ENCODE results near the gene BTBD7.

The BTBD7 gene

DNA sequence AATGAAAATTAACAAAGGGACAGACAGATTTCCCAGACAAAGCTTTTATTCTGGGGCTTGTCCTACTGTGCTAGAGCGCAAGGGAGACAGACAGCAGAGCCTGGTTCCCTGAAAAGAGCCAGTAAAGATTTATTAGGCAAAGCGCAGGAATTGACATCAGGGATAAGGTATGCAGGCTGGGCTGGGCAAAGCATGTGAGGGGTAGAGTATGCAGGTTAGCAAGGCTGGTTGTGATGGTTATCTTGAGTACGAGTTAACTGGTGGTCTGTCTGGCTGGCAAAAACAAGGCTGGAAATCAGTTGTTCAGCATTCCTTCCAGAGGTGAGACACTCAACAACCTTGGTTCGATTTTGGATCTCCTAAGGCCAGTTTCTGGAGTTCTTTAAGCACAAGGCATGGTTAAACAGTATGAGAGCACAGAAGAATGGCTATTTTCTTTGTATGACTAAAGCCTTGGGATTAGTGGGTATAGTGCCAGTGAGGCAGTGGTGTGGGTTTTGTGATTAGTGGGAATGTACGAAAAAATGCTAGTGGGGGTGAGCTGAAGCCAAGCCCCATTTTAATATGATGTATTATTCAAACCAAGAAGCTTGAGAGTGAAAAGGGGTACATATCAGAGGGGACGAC is 30.9 kb downstream of the BTBD7 start:
- no peak for DNase-seq

DNA sequence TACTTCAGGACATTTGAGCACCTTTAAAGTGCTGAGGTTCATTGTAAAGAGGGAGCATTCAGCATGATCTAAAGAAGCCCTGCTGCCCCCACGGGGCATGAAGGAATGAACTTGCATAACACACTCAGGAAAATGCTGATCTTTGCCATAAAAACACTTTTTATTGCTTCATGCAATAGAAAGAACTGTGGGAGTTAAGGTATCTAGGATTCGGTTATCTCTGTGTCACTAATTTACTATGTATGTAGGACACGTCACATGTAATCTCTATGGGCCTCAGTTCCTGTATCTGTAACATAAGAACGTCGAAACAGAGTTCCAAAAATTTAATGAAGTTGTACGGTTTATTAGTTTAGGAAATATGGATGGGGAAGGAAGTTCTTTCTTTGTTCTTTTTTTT is 33.0 kb downstream of the BTBD7 start:
- DNase-seq = no peak

DNA sequence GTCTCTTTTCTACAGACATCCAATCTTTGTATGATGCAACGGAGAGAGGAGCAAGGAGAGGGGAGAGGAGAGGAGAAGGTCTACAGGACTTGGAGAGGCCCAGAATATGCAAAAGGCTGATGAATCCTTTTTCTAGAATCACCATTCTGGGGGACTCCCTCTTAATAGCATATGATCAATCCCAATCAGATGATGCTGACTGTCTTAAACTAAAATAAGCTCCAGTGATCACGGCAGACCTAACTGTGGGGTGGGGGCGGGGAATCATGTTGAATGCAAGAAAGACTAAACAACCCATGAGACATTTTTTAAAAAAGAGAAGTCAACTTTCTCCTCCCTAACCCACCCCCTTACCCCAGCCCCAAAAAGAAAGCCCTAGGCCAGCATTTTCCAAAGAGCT is 33.4 kb downstream of the BTBD7 start:
- no peak for DNase-seq

- DNase-seq = no peak
Measured at GRCh38 chr14:93295541-93296220, 37.2 kb downstream of the BTBD7 start.

DNA sequence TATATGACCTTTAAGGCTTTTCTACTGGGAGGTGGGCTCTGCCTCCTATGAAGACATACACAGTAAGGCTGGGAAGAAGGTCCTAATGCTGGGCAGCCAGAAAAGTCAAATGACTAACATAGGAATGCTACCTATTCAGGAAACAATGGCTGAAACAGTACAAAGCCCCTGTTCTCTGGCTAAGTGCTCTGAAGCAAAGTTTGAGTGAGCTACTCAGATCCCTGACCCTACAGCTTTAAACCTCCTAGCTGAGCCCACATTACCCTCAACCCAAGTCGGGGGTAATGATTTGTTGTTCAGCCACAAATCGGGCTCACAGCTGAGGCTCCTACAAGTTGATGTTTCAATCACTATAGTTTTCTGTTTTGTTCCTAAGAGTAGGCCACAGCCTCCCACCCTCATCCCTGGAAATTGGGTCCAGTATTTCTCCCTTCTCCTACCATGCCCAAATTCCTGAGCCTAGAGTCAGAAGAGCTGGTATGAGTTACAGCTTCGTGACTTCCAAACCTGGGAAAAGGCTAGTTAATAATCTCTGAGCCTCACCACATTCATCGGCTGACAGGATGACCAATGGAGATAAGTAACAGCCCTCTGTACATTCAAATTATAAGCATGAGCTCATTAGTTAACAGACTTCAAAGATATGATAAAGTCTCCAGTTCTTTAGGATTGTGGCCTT is 46.5 kb downstream of the BTBD7 start:
- no peak for DNase-seq

- DNase-seq = no peak
Measured at GRCh38 chr14:93285044-93285443, 47.8 kb downstream of the BTBD7 start.

- DNase-seq = no peak
Measured at GRCh38 chr14:93281937-93282336, 50.9 kb downstream of the BTBD7 start.

DNA sequence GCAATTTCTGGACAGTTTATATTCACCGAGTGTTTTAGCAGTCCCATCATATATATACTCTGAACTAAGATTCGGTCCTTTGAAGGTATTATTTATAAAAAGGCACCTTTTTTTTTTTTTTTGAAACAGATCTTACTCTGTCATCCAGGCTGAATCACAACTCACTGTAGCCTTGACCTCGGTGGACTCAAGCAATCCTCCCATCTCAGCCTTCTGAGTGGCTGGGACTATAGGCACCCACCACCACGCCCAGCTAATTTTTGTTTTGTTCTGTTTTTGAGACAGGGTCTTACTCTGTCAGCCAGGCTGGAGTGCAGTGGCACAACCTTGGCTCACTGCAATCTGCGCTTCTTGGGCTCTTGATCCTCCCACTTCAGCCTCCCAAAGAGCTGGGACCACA is 52.1 kb downstream of the BTBD7 start:
- no peak for DNase-seq

- no peak for DNase-seq
Measured at GRCh38 chr14:93276031-93276716, 56.7 kb downstream of the BTBD7 start.

- no peak for DNase-seq
Measured at GRCh38 chr14:93274055-93274806, 58.6 kb downstream of the BTBD7 start.

GRCh38 chr14:93271111-93271510 is 61.7 kb downstream of the BTBD7 start:
- no peak for DNase-seq

DNA sequence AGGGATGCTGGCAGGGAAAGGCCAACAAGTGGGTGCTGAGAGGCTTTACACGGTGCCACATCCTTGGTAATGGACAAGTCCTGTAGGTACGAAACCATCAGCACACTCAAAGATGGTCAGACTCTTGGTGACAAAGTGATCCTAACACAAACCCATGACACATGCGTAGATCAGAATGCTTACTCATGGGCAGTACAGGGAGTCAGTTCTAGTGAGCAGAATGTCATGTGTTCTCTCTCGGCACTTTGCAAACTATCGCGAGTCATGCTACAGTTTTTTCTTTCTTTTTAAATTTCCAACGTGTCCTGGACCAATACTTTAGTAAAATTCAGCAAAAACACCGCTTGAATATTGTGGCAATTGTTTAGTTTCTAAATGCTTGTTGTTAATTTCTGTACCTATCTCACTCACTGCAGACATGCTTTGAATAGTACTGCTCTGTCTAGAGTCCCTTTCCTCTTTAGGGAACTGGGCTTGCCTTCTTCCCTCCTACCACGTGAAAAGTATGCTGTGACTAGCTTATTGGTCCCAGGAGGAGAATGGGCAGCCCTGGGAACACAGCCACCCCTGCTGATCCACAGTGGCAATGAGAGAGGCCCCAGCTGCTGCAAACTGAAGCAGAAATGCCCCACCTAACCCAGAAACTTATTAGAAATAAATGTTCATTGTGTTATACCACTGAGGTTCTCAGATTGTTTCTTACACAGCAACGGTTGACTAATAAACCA is 63.3 kb downstream of the BTBD7 start:
- DNase-seq = no peak

DNA sequence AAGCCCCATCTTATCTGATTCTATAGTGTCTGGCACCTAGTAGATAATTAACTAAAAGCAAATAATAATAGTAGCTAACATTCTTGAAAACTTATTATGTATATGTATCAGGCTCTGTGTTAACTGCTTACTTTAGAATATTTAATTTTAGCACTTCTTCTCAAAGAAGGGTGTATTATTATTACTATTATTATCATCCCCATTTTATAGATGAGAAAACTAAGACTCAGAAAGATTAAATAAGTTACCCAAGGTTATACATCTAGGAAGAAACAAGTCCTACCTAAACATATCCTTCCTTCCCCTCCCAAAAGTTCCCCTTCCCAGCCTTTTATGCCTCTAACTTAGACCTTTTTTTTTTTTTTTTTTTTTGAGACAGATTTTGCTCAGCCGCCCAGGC is 64.4 kb downstream of the BTBD7 start:
- no peak for DNase-seq

GRCh38 chr14:93267149-93267711 is 65.6 kb downstream of the BTBD7 start:
- DNase-seq = no peak

- no peak for DNase-seq
Measured at GRCh38 chr14:93266127-93266526, 66.7 kb downstream of the BTBD7 start.

GRCh38 chr14:93263416-93263815 is 69.4 kb downstream of the BTBD7 start:
- DNase-seq = no peak

GRCh38 chr14:93262446-93262845 is 70.4 kb downstream of the BTBD7 start:
- DNase-seq = no peak

DNA sequence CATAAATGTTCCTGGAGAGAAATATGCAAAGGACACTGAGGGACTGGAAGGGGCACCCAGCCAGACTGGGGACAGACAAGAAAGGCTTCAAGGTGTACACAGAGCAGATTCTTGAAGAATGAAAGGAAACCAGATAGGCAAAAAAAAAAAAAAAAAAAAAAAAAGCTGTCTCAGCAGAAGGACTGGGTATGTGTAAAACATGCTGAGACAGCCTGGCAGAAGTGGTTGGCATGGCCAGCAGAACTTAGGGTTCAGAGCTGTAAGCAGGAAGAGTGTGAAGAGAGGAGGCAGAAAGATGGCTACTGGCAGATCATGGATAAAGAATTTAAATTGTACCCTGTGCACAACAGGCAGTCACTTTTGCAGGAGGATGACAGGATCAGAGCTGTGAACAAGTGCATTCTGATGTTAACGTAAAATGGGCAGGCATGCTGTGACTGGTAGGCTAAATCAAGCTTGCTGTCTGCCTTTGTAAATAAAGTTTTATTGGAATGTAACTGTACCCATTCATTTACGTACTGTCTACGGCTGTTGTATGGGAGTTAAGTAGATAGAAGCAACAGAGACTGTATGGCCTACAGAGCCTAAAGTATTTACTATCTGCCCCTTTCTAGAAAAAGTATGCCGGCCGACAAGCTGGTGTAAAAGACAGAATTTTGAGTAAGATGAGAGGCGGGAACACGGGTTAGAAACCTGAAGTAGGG is 83.6 kb downstream of the BTBD7 start:
- no peak for DNase-seq

GRCh38 chr14:93246534-93246933 is 86.3 kb downstream of the BTBD7 start:
- DNase-seq = no peak

- no peak for DNase-seq
Measured at GRCh38 chr14:93245764-93246420, 86.9 kb downstream of the BTBD7 start.

DNA sequence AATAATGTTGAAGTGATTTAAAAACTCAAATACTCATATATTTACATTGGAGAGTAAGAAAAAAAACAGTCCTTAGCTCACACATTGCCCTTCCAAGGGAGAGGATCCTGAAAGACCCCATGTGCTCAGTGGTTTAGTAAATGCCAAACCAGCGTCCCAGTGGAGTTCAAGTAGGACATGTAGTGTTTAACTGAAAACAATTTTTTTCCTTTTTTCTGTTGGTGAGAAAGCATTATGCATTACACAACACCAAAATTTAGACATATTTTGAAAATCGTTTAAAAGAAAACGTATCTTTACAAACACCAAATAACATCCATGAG is 92.2 kb downstream of the BTBD7 start:
- DNase-seq = no peak
